PC-9 (cell line): ENCODE measurements around the gene TOX4. TPM values are rescaled to one million over a fixed set of nuclear protein-coding genes. Genes with fewer than 3 reads are reported as not detected.

ENCODE experiments used
- BruUV-seq: library from RNA; stranded (reverse); fragments of 400-500 nt; replicated peaks from 2 replicates; lab custom pipeline; 2021; lab: Mats Ljungman, UMichigan
- CTCF ChIA-PET: fragments of 300-600 bp; sonication (Branson Sonifier 250); formaldehyde crosslinking; loops from one replicate; lab custom pipeline; 2022; ENCODE audit warnings: antibody characterized with exemption; lab: Charles Lee
- POLR2A ChIA-PET: fragments of 300-600 bp; sonication (Branson Sonifier 250); formaldehyde crosslinking; loops from one replicate; lab custom pipeline; 2022; ENCODE audit warnings: antibody characterized with exemption; ENCODE audit not compliant: unreplicated experiment; lab: Charles Lee
- DNase-seq, 2 experiments: peaks; one replicate each; pipeline versions ENCODE4 v3.0.0 to v3.0.0-alpha.2; 2015 to 2022; ENCODE audit warnings: mixed read lengths in 1 of 2
- H2AFZ ChIP-seq: fragments of 200-600 bp; sonication (generic); 2 replicates; pipeline ENCODE4 v1.8.1; 2017; ENCODE audit warnings: antibody characterized with exemption
- H3F3A ChIP-seq: fragments of 200-600 bp; sonication (generic); 2 replicates; pipeline ENCODE4 v1.8.1; 2017; ENCODE audit warnings: antibody characterized with exemption, mild to moderate bottlenecking, low read depth; ENCODE audit not compliant: insufficient read depth
- H3K27ac ChIP-seq: fragments of 200-600 bp; sonication (generic); 2 replicates; pipeline ENCODE4 v1.6.1; 2016; ENCODE audit warnings: mixed run types
- H3K27me3 ChIP-seq: fragments of 200-600 bp; sonication (generic); 2 replicates; pipeline ENCODE4 v1.6.1; 2016; ENCODE audit warnings: low read depth, mixed run types; ENCODE audit not compliant: insufficient read depth
- H3K36me3 ChIP-seq: fragments of 200-600 bp; sonication (generic); 2 replicates; pipeline ENCODE4 v1.6.1; 2016; ENCODE audit warnings: low read depth, mixed run types
- H3K4me1 ChIP-seq: fragments of 200-600 bp; sonication (generic); replicated peaks from 2 replicates; pipeline ENCODE4 v1.6.1; 2016; ENCODE audit warnings: mixed run types; ENCODE audit not compliant: insufficient read depth
- H3K4me2 ChIP-seq: fragments of 200-600 bp; sonication (generic); 2 replicates; pipeline ENCODE4 v1.6.1; 2017; ENCODE audit warnings: mixed run types
- H3K4me3 ChIP-seq: fragments of 200-600 bp; sonication (generic); 2 replicates; pipeline ENCODE4 v1.6.1; 2016; ENCODE audit warnings: mixed run types
- H3K79me2 ChIP-seq: fragments of 200-600 bp; sonication (generic); 2 replicates; pipeline ENCODE4 v1.6.1; 2017; ENCODE audit warnings: low read depth, mixed run types
- H3K9me2 ChIP-seq: fragments of 200-600 bp; sonication (generic); 2 replicates; pipeline ENCODE4 v1.8.1; 2017; ENCODE audit warnings: mild to moderate bottlenecking; ENCODE audit not compliant: insufficient read depth
- H3K9me3 ChIP-seq: fragments of 200-600 bp; sonication (generic); 2 replicates; pipeline ENCODE4 v1.8.1; 2016; ENCODE audit warnings: low read depth; ENCODE audit not compliant: insufficient read depth
- H4K20me1 ChIP-seq: fragments of 200-600 bp; sonication (generic); 2 replicates; pipeline ENCODE4 v1.8.1; 2017; ENCODE audit not compliant: insufficient read depth
- EZH2 ChIP-seq: fragments of 200-600 bp; sonication (generic); IDR thresholded peaks from 2 replicates; pipeline ENCODE4 v1.8.0; 2017; ENCODE audit warnings: antibody characterized with exemption, low read depth
- intact Hi-C: fragments of 100-400 bp; cut with micrococcal nuclease; formaldehyde crosslinking; loops from one replicate; pipeline ENCODE4 v1.10.0; 2022; ENCODE audit not compliant: unreplicated experiment
- total RNA-seq: library from RNA; stranded (reverse); gene quantifications from 2 replicates; pipeline ENCODE4 v1.2.3, GENCODE V29; 2021
- TF ChIP-seq, protein P1 (sequence below): fragments of 200-600 bp; sonication (generic); conservative IDR thresholded peaks from 2 replicates; pipeline ENCODE4 v1.6.1; 2017; ENCODE audit warnings: mixed run types, antibody characterized with exemption, mild to moderate bottlenecking, moderate library complexity

TOX4 gene
- total RNA-seq, 1 experiment from 2014 or later: 50.6 TPM

- peaks cover 45% of the 10 kb centered on the region for H3K79me2 ChIP-seq
- POLR2A ChIA-PET: interaction anchor here (0.6 to 1.1 kb wide), 5 partner anchors 10 to 116 kb away, joined by 3 to 11 read pairs (median 7); no protein-coding TSS in a partner anchor
- peak; percentile 97 for DNase-seq
- peak within 1 kb of the TSS; percentile 94 for H3K4me3 ChIP-seq
- peak within 1 kb of the TSS; percentile 99 for H2AFZ ChIP-seq
- no peaks in the 10 kb centered on the region for H3K9me3 ChIP-seq
- peak within 1 kb of the TSS; percentile 99 for H3K4me2 ChIP-seq
- H3K27ac ChIP-seq: peak within 1 kb of the TSS; percentile 92
- H3K4me1 ChIP-seq: no peaks in the 10 kb centered on the region; the same call in 1 of the 2 replicates
- intact Hi-C loops: loop anchor here (1.0 to 2.0 kb wide), 4 partner anchors 19 to 101 kb away; partner anchors contain the start of genes RAB2B and SUPT16H
- H4K20me1 ChIP-seq: no peaks in the 10 kb centered on the region
- no peaks in the 10 kb centered on the region for H3K36me3 ChIP-seq
- no peak for TF ChIP-seq EZH2
- TF ChIP-seq, protein P1, sequence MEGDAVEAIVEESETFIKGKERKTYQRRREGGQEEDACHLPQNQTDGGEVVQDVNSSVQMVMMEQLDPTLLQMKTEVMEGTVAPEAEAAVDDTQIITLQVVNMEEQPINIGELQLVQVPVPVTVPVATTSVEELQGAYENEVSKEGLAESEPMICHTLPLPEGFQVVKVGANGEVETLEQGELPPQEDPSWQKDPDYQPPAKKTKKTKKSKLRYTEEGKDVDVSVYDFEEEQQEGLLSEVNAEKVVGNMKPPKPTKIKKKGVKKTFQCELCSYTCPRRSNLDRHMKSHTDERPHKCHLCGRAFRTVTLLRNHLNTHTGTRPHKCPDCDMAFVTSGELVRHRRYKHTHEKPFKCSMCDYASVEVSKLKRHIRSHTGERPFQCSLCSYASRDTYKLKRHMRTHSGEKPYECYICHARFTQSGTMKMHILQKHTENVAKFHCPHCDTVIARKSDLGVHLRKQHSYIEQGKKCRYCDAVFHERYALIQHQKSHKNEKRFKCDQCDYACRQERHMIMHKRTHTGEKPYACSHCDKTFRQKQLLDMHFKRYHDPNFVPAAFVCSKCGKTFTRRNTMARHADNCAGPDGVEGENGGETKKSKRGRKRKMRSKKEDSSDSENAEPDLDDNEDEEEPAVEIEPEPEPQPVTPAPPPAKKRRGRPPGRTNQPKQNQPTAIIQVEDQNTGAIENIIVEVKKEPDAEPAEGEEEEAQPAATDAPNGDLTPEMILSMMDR: peak; percentile 71; the same call in 1 of the 2 replicates
- no peaks in the 10 kb centered on the region for H3K27me3 ChIP-seq
- CTCF ChIA-PET: interaction anchor here (0.9 to 1.8 kb wide), 3 partner anchors 19 to 100 kb away, joined by 3 to 8 read pairs (median 7); partner anchors contain the start of gene METTL3
- BruUV-seq: no TSS peak
- 0 out of 2 replicates have a peak, but pooled peaks cover 3% of the 10 kb centered on the region for H3F3A ChIP-seq
- H3K9me2 ChIP-seq: no peaks in the 10 kb centered on the region
Measured at GRCh38 chr14:21455912-21456667, 20.9 kb upstream of the TOX4 start, which contains the start of gene CHD8. Gene CHD8 (minus strand): TSS chr14:21456123. CDS start chr14:21431643, 24,480 bp downstream.

- no peaks in the 10 kb centered on the region for H3K36me3 ChIP-seq
- H3K27ac ChIP-seq: no peak overlapping the region
- no peak overlapping the region for H3K4me3 ChIP-seq
- no peaks in the 10 kb centered on the region for H3K9me2 ChIP-seq
- H3K4me1 ChIP-seq: no peaks in the 10 kb centered on the region
- H3K79me2 ChIP-seq: no peaks in the 10 kb centered on the region
- H2AFZ ChIP-seq: no peak overlapping the region
- H3K4me2 ChIP-seq: no peak overlapping the region
- H3K9me3 ChIP-seq: no peaks in the 10 kb centered on the region
- no peaks in the 10 kb centered on the region for H3K27me3 ChIP-seq
- ChIA-PET POLR2A (no interaction called here), CTCF (no interaction called here)
- intact Hi-C loops: no loop called here
- BruUV-seq: no TSS peak
- H4K20me1 ChIP-seq: no peaks in the 10 kb centered on the region
- TF ChIP-seq EZH2: no peak
- TF ChIP-seq, protein P1: no peak
- no peak for DNase-seq
- no peaks in the 10 kb centered on the region for H3F3A ChIP-seq
Measured at GRCh38 chr14:21467616-21468015, 9.4 kb upstream of the TOX4 start.

GRCh38 chr14:21475767-21476522 is 1.1 kb upstream of the TOX4 start:
- peak overlapping the region; percentile 80 for H3K27ac ChIP-seq
- intact Hi-C loops: loop anchor here (1.0 to 2.0 kb wide), 3 partner anchors 20 to 39 kb away; partner anchors contain the start of genes CHD8 and METTL3
- peak overlapping the region; percentile 76 for H3K4me2 ChIP-seq
- no peaks in the 10 kb centered on the region for H3K9me2 ChIP-seq
- no peaks in the 10 kb centered on the region for H3F3A ChIP-seq
- no peaks in the 10 kb centered on the region for H3K36me3 ChIP-seq
- peaks cover 16% of the 10 kb centered on the region for H3K4me1 ChIP-seq
- peak overlapping the region; percentile 76 for H2AFZ ChIP-seq
- no peaks in the 10 kb centered on the region for H3K27me3 ChIP-seq
- no peak for DNase-seq
- POLR2A ChIA-PET: no interaction called here
- CTCF ChIA-PET: interaction anchor here (0.6 to 1.2 kb wide), 2 partner anchors 22 to 147 kb away, joined by 3 read pairs; no protein-coding TSS in a partner anchor
- H3K79me2 ChIP-seq: peaks cover 21% of the 10 kb centered on the region
- BruUV-seq: TSS peak; percentile 65
- H3K9me3 ChIP-seq: no peaks in the 10 kb centered on the region
- H4K20me1 ChIP-seq: no peaks in the 10 kb centered on the region
- H3K4me3 ChIP-seq: peak overlapping the region; percentile 92
- TF ChIP-seq EZH2: no peak
- TF ChIP-seq, protein P1: no peak
